Body of pancreas (tissue), 4 donors: ENCODE measurements around the gene ZC3H12C. TPM values are rescaled to one million over a fixed set of nuclear protein-coding genes. Genes with fewer than 3 reads are reported as not detected.

Source experiments
- ATAC-seq: fragments of 150-250 bp; one replicate; pipeline ENCODE4 v1.9.1; 2016
- DNase-seq, 4 donors: peaks; one replicate each; pipeline ENCODE4 v3.0.0-alpha.2; 2019
- H3K27ac ChIP-seq, 4 donors: fragments of 200-600 bp; sonication (generic); 1 replicate in 3 of 4; 2 replicates in 1 of 4; pipeline versions ENCODE4 v1.5.1 to v1.6.1; 2016 to 2019; ENCODE audit warnings: mild to moderate bottlenecking in 1 of 4, mixed read lengths in 1 of 4, moderate library complexity in 1 of 4
- H3K27me3 ChIP-seq, 2 donors: fragments of 200-600 bp; sonication (generic); one replicate each; pipeline ENCODE4 v1.6.0; 2016; ENCODE audit warnings: mild to moderate bottlenecking in 1 of 2
- H3K36me3 ChIP-seq, 2 donors: fragments of 200-600 bp; sonication (generic); replicated peaks in 1 of 2; 2 replicates each; pipeline ENCODE4 v1.5.1; 2016; ENCODE audit warnings: low read depth in 2 of 2; ENCODE audit not compliant: insufficient read depth in 1 of 2
- H3K4me1 ChIP-seq: fragments of 200-600 bp; sonication (generic); one replicate; pipeline ENCODE4 v1.6.0; 2016
- H3K4me3 ChIP-seq, 2 donors: fragments of 200-600 bp; sonication (generic); 1 replicate in 1 of 2; 2 replicates in 1 of 2; pipeline ENCODE4 v1.5.1; 2016 to 2019
- H3K9me3 ChIP-seq, 3 donors: fragments of 200-600 bp; sonication (generic); 1 replicate in 2 of 3; 2 replicates in 1 of 3; pipeline ENCODE4 v1.5.1; 2016
- CTCF ChIP-seq, 7 experiments: fragments of 450-650 bp in 4 of 7; fragments of 200-600 bp in 3 of 7; sonication (generic) in 3 of 7; IDR thresholded peaks; one replicate each; pipeline ENCODE4 v1.5.1; 2016 to 2019; ENCODE audit warnings: antibody characterized with exemption in 7 of 7
- POLR2A ChIP-seq, 3 donors: fragments of 450-650 bp; IDR thresholded peaks; one replicate each; pipeline ENCODE4 v1.6.1; 2016; ENCODE audit warnings: antibody characterized with exemption in 3 of 3, mild to moderate bottlenecking in 2 of 3
- WGBS, 2 donors: methylation state at CpG; one replicate each; pipeline ENCODE4 v1.1.5; 2017; 5-methylcytosine and 5-hydroxymethylcytosine counted together
- intact Hi-C: fragments of 100-400 bp; cut with DNase I; formaldehyde crosslinking; loops from one replicate; pipeline ENCODE4 v1.15.1; 2023
- total RNA-seq, 2 donors: library from RNA; depleted of rRNA; stranded (reverse); fragments of >200 nt; gene quantifications; one replicate each; pipeline ENCODE4 v1.1.0, GENCODE V29; 2016

The ZC3H12C gene
- total RNA-seq, 2 donors from 2014 or later: 7.3 to 7.8 TPM

- Histone ChIP-seq H3K4me3 (no peak overlapping the region), H3K9me3 (no peaks in the 10 kb centered on the region), H3K27ac (no peak overlapping the region), H3K27me3 (no peaks in the 10 kb centered on the region), H3K4me1 (peaks cover 6% of the 10 kb centered on the region), H3K36me3 (no peaks in the 10 kb centered on the region)
- TF ChIP-seq POLR2A (IDR thresholded peaks at IDR 0.05) (no peak), CTCF (IDR thresholded peaks at IDR 0.05) (no peak)
- DNase-seq: no peak
- ATAC-seq: no peak
- intact Hi-C loops: no loop called here
- WGBS, 2 donors: 80 to 84% methylated on average over 5 of the region's 5 CpGs
Observed at GRCh38 chr11:110096496-110096895, 3.3 kb downstream of the ZC3H12C start.

- Histone ChIP-seq H3K27ac (no peak overlapping the region), H3K4me1 (no peaks in the 10 kb centered on the region), H3K9me3 (no peaks in the 10 kb centered on the region), H3K4me3 (no peak overlapping the region), H3K27me3 (no peaks in the 10 kb centered on the region), H3K36me3 (no peaks in the 10 kb centered on the region)
- DNase-seq (no peak), ATAC-seq (no peak)
- WGBS, 2 donors: 73 to 80% methylated on average over 5 of the region's 5 CpGs
- intact Hi-C loops: no loop called here
- TF ChIP-seq POLR2A (IDR thresholded peaks at IDR 0.05) (no peak), CTCF (IDR thresholded peaks at IDR 0.05) (no peak)
Observed at GRCh38 chr11:110097459-110098012, 4.3 kb downstream of the ZC3H12C start.

GRCh38 chr11:110098645-110099044 lies 5.5 kb downstream of the ZC3H12C start:
- no peak overlapping the region for H3K4me3 ChIP-seq
- no peak for DNase-seq
- 67 to 93% methylated on average over 1 of the region's 1 CpG for WGBS, 2 donors
- no peaks in the 10 kb centered on the region for H3K4me1 ChIP-seq
- intact Hi-C loops: no loop called here
- H3K36me3 ChIP-seq: no peaks in the 10 kb centered on the region
- TF ChIP-seq POLR2A (IDR thresholded peaks at IDR 0.05): no peak
- H3K9me3 ChIP-seq: no peaks in the 10 kb centered on the region
- H3K27ac ChIP-seq: no peak overlapping the region
- H3K27me3 ChIP-seq: no peaks in the 10 kb centered on the region
- no peak for ATAC-seq

- TF ChIP-seq CTCF (IDR thresholded peaks at IDR 0.05): no peak
- TF ChIP-seq POLR2A (IDR thresholded peaks at IDR 0.05): no peak
- ATAC-seq (no peak), DNase-seq (no peak)
- Histone ChIP-seq H3K27me3 (no peaks in the 10 kb centered on the region), H3K27ac (no peak overlapping the region), H3K36me3 (no peaks in the 10 kb centered on the region), H3K4me1 (no peaks in the 10 kb centered on the region), H3K9me3 (no peaks in the 10 kb centered on the region), H3K4me3 (no peak overlapping the region)
- intact Hi-C loops: no loop called here
- 86 to 91% methylated on average over 7 of the region's 7 CpGs for WGBS, 2 donors
Observed at GRCh38 chr11:110100476-110101240, 7.5 kb downstream of the ZC3H12C start.

GRCh38 chr11:110106713-110107274 lies 13.6 kb downstream of the ZC3H12C start:
- intact Hi-C loops: no loop called here
- WGBS, 2 donors: 93 to 98% methylated on average over 2 of the region's 2 CpGs
- Histone ChIP-seq H3K4me3 (no peak overlapping the region), H3K36me3 (no peaks in the 10 kb centered on the region), H3K27ac (no peak overlapping the region), H3K4me1 (no peaks in the 10 kb centered on the region), H3K27me3 (no peaks in the 10 kb centered on the region), H3K9me3 (no peaks in the 10 kb centered on the region)
- DNase-seq (no peak), ATAC-seq (no peak)
- TF ChIP-seq POLR2A (IDR thresholded peaks at IDR 0.05) (no peak), CTCF (IDR thresholded peaks at IDR 0.05) (no peak)
